Measurements from ENCODE around the gene BBS2.

The BBS2 gene

GRCh38 chr16:56549161-56549560 is 29.3 kb upstream of the BBS2 start:
- Histone ChIP-seq H3K27me3 (ENCODE audit: control insufficient read depth, insufficient read depth, low read length) (no peaks in the 10 kb centered on the region), H3K36me3 (ENCODE audit: control insufficient read depth, low read depth, low read length) (no peaks in the 10 kb centered on the region), H3K27ac (ENCODE audit: low read length) (no peak overlapping the region), H3K9ac (ENCODE audit: low read length) (no peak overlapping the region), H3K4me1 (ENCODE audit: control insufficient read depth, low read depth, low read length) (peaks cover 21% of the 10 kb centered on the region), H3K9me3 (ENCODE audit: control insufficient read depth, low read depth, low read length) (no peaks in the 10 kb centered on the region), H3K4me3 (ENCODE audit: low read length) (no peak overlapping the region)

GRCh38 chr16:56547949-56548567 is 28.2 kb upstream of the BBS2 start:
- Histone ChIP-seq H3K27me3 (ENCODE audit: control insufficient read depth, insufficient read depth, low read length) (no peaks in the 10 kb centered on the region), H3K27ac (ENCODE audit: low read length) (peak overlapping the region; percentile 74), H3K4me3 (ENCODE audit: low read length) (peak overlapping the region; percentile 45), H3K36me3 (ENCODE audit: control insufficient read depth, low read depth, low read length) (no peaks in the 10 kb centered on the region), H3K9ac (ENCODE audit: low read length) (peak overlapping the region; percentile 10), H3K9me3 (ENCODE audit: control insufficient read depth, low read depth, low read length) (no peaks in the 10 kb centered on the region), H3K4me1 (ENCODE audit: control insufficient read depth, low read depth, low read length) (peaks cover 21% of the 10 kb centered on the region)

- Histone ChIP-seq H3K36me3 (ENCODE audit: control insufficient read depth, low read depth, low read length) (no peaks in the 10 kb centered on the region), H3K4me1 (ENCODE audit: control insufficient read depth, low read depth, low read length) (peaks cover 21% of the 10 kb centered on the region), H3K9ac (ENCODE audit: low read length) (peak overlapping the region; percentile 10), H3K27me3 (ENCODE audit: control insufficient read depth, insufficient read depth, low read length) (no peaks in the 10 kb centered on the region), H3K4me3 (ENCODE audit: low read length) (peak overlapping the region; percentile 45), H3K27ac (ENCODE audit: low read length) (peak overlapping the region; percentile 74), H3K9me3 (ENCODE audit: control insufficient read depth, low read depth, low read length) (no peaks in the 10 kb centered on the region)
Observed at GRCh38 chr16:56547120-56547948, 27.5 kb upstream of the BBS2 start.

- H3K27me3 ChIP-seq (ENCODE audit: control insufficient read depth, insufficient read depth, low read length): no peaks in the 10 kb centered on the region
- H3K4me1 ChIP-seq (ENCODE audit: control insufficient read depth, low read depth, low read length): peaks cover 5% of the 10 kb centered on the region
- H3K9me3 ChIP-seq (ENCODE audit: control insufficient read depth, low read depth, low read length): no peaks in the 10 kb centered on the region
- no peak overlapping the region for H3K9ac ChIP-seq (ENCODE audit: low read length)
- no peak overlapping the region for H3K4me3 ChIP-seq (ENCODE audit: low read length)
- H3K27ac ChIP-seq (ENCODE audit: low read length): no peak overlapping the region
- no peaks in the 10 kb centered on the region for H3K36me3 ChIP-seq (ENCODE audit: control insufficient read depth, low read depth, low read length)
Observed at GRCh38 chr16:56542039-56542438, 22.2 kb upstream of the BBS2 start.

GRCh38 chr16:56539656-56540055 is 19.8 kb upstream of the BBS2 start:
- Histone ChIP-seq H3K9me3 (ENCODE audit: control insufficient read depth, low read depth, low read length) (no peaks in the 10 kb centered on the region), H3K4me1 (ENCODE audit: control insufficient read depth, low read depth, low read length) (no peaks in the 10 kb centered on the region), H3K4me3 (ENCODE audit: low read length) (no peak overlapping the region), H3K27ac (ENCODE audit: low read length) (no peak overlapping the region), H3K27me3 (ENCODE audit: control insufficient read depth, insufficient read depth, low read length) (no peaks in the 10 kb centered on the region), H3K9ac (ENCODE audit: low read length) (no peak overlapping the region), H3K36me3 (ENCODE audit: control insufficient read depth, low read depth, low read length) (no peaks in the 10 kb centered on the region)

- no peak overlapping the region for H3K27ac ChIP-seq (ENCODE audit: low read length)
- no peaks in the 10 kb centered on the region for H3K9me3 ChIP-seq (ENCODE audit: control insufficient read depth, low read depth, low read length)
- H3K27me3 ChIP-seq (ENCODE audit: control insufficient read depth, insufficient read depth, low read length): no peaks in the 10 kb centered on the region
- no peaks in the 10 kb centered on the region for H3K4me1 ChIP-seq (ENCODE audit: control insufficient read depth, low read depth, low read length)
- no peak overlapping the region for H3K4me3 ChIP-seq (ENCODE audit: low read length)
- no peaks in the 10 kb centered on the region for H3K36me3 ChIP-seq (ENCODE audit: control insufficient read depth, low read depth, low read length)
- no peak overlapping the region for H3K9ac ChIP-seq (ENCODE audit: low read length)
Observed at GRCh38 chr16:56538331-56538730, 18.5 kb upstream of the BBS2 start.

GRCh38 chr16:56534847-56535383 is 15.1 kb upstream of the BBS2 start:
- Histone ChIP-seq H3K36me3 (ENCODE audit: control insufficient read depth, low read depth, low read length) (no peaks in the 10 kb centered on the region), H3K4me1 (ENCODE audit: control insufficient read depth, low read depth, low read length) (no peaks in the 10 kb centered on the region), H3K4me3 (ENCODE audit: low read length) (no peak overlapping the region), H3K9me3 (ENCODE audit: control insufficient read depth, low read depth, low read length) (no peaks in the 10 kb centered on the region), H3K27ac (ENCODE audit: low read length) (no peak overlapping the region), H3K27me3 (ENCODE audit: control insufficient read depth, insufficient read depth, low read length) (no peaks in the 10 kb centered on the region), H3K9ac (ENCODE audit: low read length) (no peak overlapping the region)

GRCh38 chr16:56532714-56533113 is 12.9 kb upstream of the BBS2 start:
- H3K9ac ChIP-seq (ENCODE audit: low read length): no peak overlapping the region
- H3K4me3 ChIP-seq (ENCODE audit: low read length): no peak overlapping the region

GRCh38 chr16:56530872-56531271 is 11.0 kb upstream of the BBS2 start:
- no peaks in the 10 kb centered on the region for H3K4me1 ChIP-seq (ENCODE audit: control insufficient read depth, low read depth, low read length)
- no peak overlapping the region for H3K4me3 ChIP-seq (ENCODE audit: low read length)
- H3K27ac ChIP-seq (ENCODE audit: low read length): no peak overlapping the region
- H3K36me3 ChIP-seq (ENCODE audit: control insufficient read depth, low read depth, low read length): no peaks in the 10 kb centered on the region
- no peaks in the 10 kb centered on the region for H3K9me3 ChIP-seq (ENCODE audit: control insufficient read depth, low read depth, low read length)
- H3K27me3 ChIP-seq (ENCODE audit: control insufficient read depth, insufficient read depth, low read length): no peaks in the 10 kb centered on the region
- no peak overlapping the region for H3K9ac ChIP-seq (ENCODE audit: low read length)

More at GRCh38 chr16:56532714-56533113, 12.9 kb upstream of the BBS2 start:
- Histone ChIP-seq H3K4me1 (ENCODE audit: control insufficient read depth, low read depth, low read length) (no peaks in the 10 kb centered on the region), H3K9me3 (ENCODE audit: control insufficient read depth, low read depth, low read length) (no peaks in the 10 kb centered on the region), H3K36me3 (ENCODE audit: control insufficient read depth, low read depth, low read length) (no peaks in the 10 kb centered on the region), H3K27ac (ENCODE audit: low read length) (no peak overlapping the region), H3K27me3 (ENCODE audit: control insufficient read depth, insufficient read depth, low read length) (no peaks in the 10 kb centered on the region)

GRCh38 chr16:56525236-56525635 is 5.4 kb upstream of the BBS2 start:
- Histone ChIP-seq H3K4me1 (ENCODE audit: control insufficient read depth, low read depth, low read length) (no peaks in the 10 kb centered on the region), H3K9ac (ENCODE audit: low read length) (no peak overlapping the region)

GRCh38 chr16:56520251-56520577 is 390 bp upstream of the BBS2 start:
- Histone ChIP-seq H3K9me3 (ENCODE audit: control insufficient read depth, low read depth, low read length) (no peaks in the 10 kb centered on the region), H3K36me3 (ENCODE audit: control insufficient read depth, low read depth, low read length) (no peaks in the 10 kb centered on the region), H3K27ac (ENCODE audit: low read length) (no peak overlapping the region), H3K4me3 (ENCODE audit: low read length) (peak overlapping the region; percentile 93), H3K27me3 (ENCODE audit: control insufficient read depth, insufficient read depth, low read length) (no peaks in the 10 kb centered on the region), H3K9ac (ENCODE audit: low read length) (peak overlapping the region; percentile 71), H3K4me1 (ENCODE audit: control insufficient read depth, low read depth, low read length) (no peaks in the 10 kb centered on the region)

More at GRCh38 chr16:56525236-56525635, 5.4 kb upstream of the BBS2 start:
- no peaks in the 10 kb centered on the region for H3K9me3 ChIP-seq (ENCODE audit: control insufficient read depth, low read depth, low read length)
- H3K4me3 ChIP-seq (ENCODE audit: low read length): no peak overlapping the region
- no peaks in the 10 kb centered on the region for H3K27me3 ChIP-seq (ENCODE audit: control insufficient read depth, insufficient read depth, low read length)
- H3K36me3 ChIP-seq (ENCODE audit: control insufficient read depth, low read depth, low read length): no peaks in the 10 kb centered on the region
- no peak overlapping the region for H3K27ac ChIP-seq (ENCODE audit: low read length)

Measured in iPS-18a (cell line).